Measurements from ENCODE around the gene PFKL.

The PFKL gene

DNA sequence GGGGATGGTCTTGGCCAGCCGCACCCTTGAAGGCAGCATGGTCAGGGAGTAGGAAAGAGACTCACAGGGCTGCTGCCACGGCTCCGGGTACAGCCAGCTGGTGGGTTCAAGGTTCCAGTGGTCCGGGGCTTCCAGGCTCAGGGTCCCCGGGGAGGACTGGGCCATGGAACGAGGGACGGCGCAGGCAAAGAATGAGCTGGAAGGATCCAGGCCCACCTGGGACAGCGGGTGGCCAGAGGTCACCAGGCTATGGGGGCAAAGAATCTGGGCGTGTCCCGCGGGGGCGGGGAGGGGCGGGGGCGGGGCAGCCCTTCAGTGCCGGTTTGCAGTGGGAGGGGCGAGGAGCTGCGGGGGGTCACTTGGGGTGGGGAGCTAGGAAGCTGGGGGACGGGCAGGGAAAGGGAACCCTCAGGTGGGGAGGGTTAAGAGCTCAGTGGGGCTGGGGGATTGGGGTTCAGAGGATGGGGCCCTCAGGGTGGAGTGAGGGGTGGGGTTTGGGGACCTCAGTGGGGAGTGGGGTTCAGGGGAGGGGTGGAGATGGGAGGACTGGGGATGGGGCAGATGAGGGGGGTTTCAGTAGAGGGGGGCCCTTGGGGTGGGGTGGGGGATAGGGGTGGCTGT is 38.1 kb upstream of the PFKL start, which contains the start of gene DNMT3L:
Gene DNMT3L, minus strand, starts transcription at position 223 of the 621 bp plus-strand sequence. CDS start 638 bp downstream, outside the sequence.
- peak within 1 kb of the TSS in 3 of 11 experiments; percentile 9 to 40 (median 18); a peak in 3 of 22 replicates for H3K4me2 ChIP-seq
- no peaks in the 10 kb centered on the region for H3K36me3 ChIP-seq
- H3K27me3 ChIP-seq, result no peaks in the 10 kb centered on the region
- 0 out of 22 replicates have a peak, but pooled peaks cover 0 to 4% (median 0%) of the 10 kb centered on the region in 11 experiments for H4K20me1 ChIP-seq
- H3K27ac ChIP-seq, result no peak within 1 kb of the TSS; a peak in 1 of 22 replicates
- TF ChIP-seq Cebpa-rat (IDR thresholded peaks at IDR 0.05), result no peak
- H3K4me1 ChIP-seq, result peaks cover 20 to 51% (median 42%) of the 10 kb centered on the region in 10 experiments; a peak in 19 of 20 replicates
- H3K9ac ChIP-seq, result no peak within 1 kb of the TSS
- H3K9me3 ChIP-seq (replicated peaks in 1 of 11), result no peaks in the 10 kb centered on the region
- no peak within 1 kb of the TSS for H3K4me3 ChIP-seq

DNA sequence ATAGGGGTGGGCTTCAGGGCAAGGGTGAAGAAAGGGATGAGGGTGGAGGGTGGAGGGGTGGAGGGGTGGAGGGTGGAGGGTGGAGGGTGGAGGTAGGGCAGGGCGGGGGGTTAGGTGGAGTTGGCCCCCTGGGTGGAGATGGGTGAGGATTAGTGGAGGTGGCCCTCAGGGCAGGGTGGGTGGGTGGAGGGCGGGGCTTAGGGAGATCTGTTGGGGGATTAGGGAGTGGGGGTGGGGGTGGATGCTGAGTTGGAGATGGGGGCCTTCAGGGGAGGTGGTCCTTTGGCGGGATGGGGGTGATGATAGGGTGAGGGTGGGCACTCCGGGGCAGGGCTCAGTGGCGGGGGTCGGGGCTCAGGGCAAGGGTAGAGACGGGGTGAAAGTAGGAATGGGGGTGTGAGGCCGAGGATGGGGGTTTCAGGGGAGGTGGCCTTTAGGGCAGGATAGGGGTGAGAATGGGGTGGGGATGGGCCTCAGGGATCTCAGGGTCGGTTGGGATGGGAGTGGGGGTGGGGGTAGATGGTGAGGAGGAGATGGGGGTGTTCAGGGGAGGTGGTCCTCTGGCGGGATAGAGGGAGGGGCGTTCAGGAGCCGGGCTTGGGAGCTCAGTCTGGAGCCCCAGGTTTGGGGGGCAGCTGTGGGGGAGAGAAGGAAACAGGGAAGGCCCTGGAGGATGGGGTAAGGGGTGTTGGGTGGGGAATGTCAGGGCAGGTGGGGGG is 37.4 kb upstream of the PFKL start:
- H3K36me3 ChIP-seq, result no peaks in the 10 kb centered on the region
- H3K27me3 ChIP-seq, result no peaks in the 10 kb centered on the region
- peaks cover 20 to 56% (median 44%) of the 10 kb centered on the region in 10 experiments; a peak in 19 of 20 replicates for H3K4me1 ChIP-seq
- TF ChIP-seq Cebpa-rat (IDR thresholded peaks at IDR 0.05), result no peak
- no peaks in the 10 kb centered on the region for H3K9me3 ChIP-seq (replicated peaks in 1 of 11)
- H3K9ac ChIP-seq, result no peak overlapping the region
- H3K27ac ChIP-seq, result no peak overlapping the region
- no peak overlapping the region for H3K4me2 ChIP-seq
- no peak overlapping the region for H3K4me3 ChIP-seq
- H4K20me1 ChIP-seq, result 0 out of 22 replicates have a peak, but pooled peaks cover 0 to 4% (median 0%) of the 10 kb centered on the region in 11 experiments

DNA sequence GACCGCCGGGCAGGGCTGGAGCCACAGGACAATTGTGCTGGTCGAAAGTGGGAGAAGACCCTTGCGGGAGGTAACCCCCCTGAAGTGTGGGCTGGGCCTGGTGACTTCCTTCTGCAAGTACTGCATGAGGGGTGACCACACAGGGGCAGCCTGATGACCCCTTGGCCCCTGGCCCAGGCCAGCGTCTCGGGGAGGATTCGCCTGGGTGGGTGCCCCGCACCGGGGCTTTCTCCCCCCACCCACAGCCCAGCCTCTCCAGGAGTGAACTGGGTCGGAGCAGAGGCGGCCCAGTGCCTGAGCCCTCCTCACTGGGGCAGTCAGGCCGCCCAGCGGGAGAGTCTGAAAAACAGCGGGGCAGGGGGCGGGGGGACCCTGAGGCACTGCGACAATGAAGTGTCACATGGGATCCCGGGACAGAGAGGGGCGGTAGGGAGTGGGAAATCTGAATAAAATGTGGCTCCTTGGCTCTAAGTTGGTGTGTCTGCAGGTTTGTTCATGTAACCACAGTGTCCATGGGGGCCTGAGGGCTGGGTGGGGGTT is 36.6 kb upstream of the PFKL start:
- H3K4me1 ChIP-seq, result peaks cover 20 to 56% (median 44%) of the 10 kb centered on the region in 10 experiments; a peak in 19 of 20 replicates

DNA sequence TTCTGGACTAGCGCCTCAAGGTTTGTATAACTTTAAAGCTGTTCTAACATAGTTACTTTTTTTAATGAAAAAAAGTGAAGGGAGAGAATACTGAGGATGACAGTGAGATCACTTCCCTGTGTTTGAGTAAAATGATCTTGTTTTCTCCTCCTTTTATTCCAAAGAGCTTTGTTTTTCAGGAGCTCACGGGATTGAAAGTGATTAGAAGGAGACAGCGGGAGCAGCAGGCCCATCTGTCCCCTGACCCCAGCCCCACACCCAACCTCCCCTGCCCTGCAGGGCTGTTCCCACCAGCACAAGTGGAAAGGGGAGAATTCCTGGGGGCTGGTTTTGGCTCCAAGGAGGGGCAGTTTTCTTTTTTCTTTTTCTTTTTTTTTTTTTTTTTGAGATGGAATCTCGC is 36.1 kb upstream of the PFKL start:
- TF ChIP-seq Cebpa-rat (IDR thresholded peaks at IDR 0.05), result no peak
- H3K9ac ChIP-seq, result peak overlapping the region in 5 of 11 experiments; percentile 18 to 59 (median 33); a peak in 5 of 22 replicates
- 0 out of 22 replicates have a peak, but pooled peaks cover 0 to 4% (median 0%) of the 10 kb centered on the region in 11 experiments for H4K20me1 ChIP-seq
- no peaks in the 10 kb centered on the region for H3K9me3 ChIP-seq (replicated peaks in 1 of 11)
- peaks cover 20 to 56% (median 44%) of the 10 kb centered on the region in 10 experiments; a peak in 19 of 20 replicates for H3K4me1 ChIP-seq
- H3K4me2 ChIP-seq, result peak overlapping the region; percentile 39 to 89 (median 79); a peak in 21 of 22 replicates
- no peaks in the 10 kb centered on the region for H3K27me3 ChIP-seq
- peak overlapping the region in 3 of 11 experiments; percentile 1 to 60 (median 53); a peak in 5 of 22 replicates for H3K27ac ChIP-seq
- no peak overlapping the region for H3K4me3 ChIP-seq
- H3K36me3 ChIP-seq, result no peaks in the 10 kb centered on the region

More for the DNA sequence above, 36.6 kb upstream of the PFKL start:
- Histone ChIP-seq H3K4me2 (peak overlapping the region; percentile 39 to 89 (median 79)), H3K27me3 (no peaks in the 10 kb centered on the region), H3K4me3 (no peak overlapping the region), H4K20me1 (0 out of 22 replicates have a peak, but pooled peaks cover 0 to 4% (median 0%) of the 10 kb centered on the region in 11 experiments), H3K9me3 (replicated peaks in 1 of 11) (no peaks in the 10 kb centered on the region), H3K27ac (peak overlapping the region in 8 of 11 experiments; percentile 1 to 60 (median 52); a peak in 10 of 22 replicates), H3K36me3 (no peaks in the 10 kb centered on the region), H3K9ac (peak overlapping the region in 10 of 11 experiments; percentile 30 to 66 (median 51); a peak in 13 of 22 replicates)
- TF ChIP-seq Cebpa-rat (IDR thresholded peaks at IDR 0.05), result no peak

DNA sequence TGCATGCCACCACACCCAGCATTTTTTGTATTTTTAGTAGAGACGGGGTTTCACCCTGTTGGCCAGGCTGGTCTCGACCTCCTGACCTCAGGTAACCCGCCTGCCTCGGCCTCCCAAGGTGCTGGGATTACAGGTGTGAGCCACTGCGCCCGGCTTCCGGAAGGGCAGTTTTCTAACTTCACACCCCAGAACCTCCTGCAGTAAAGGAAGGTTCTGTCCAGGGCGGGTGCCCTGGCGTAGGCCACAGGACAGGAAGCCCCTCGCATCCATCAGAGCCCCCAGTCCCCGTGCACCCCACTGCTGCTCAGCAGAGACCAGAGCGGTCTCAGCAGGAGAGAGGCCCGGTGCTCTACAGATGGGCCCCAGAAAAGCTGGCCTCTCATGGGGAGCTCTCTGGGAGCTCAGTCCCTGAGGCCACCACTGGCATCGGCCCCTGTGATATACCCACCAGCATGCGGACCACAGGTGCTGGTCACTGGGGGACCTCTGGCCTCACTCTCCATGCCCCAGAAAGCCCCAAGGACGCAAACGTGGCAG is 34.1 kb upstream of the PFKL start:
- H3K27ac ChIP-seq, result peak overlapping the region in 2 of 11 experiments; percentile 12 to 25; a peak in 3 of 22 replicates
- TF ChIP-seq Cebpa-rat (IDR thresholded peaks at IDR 0.05), result no peak
- H3K9me3 ChIP-seq (replicated peaks in 1 of 11), result no peaks in the 10 kb centered on the region
- H3K4me1 ChIP-seq, result peaks cover 9 to 52% (median 41%) of the 10 kb centered on the region in 10 experiments; a peak in 19 of 20 replicates
- H3K9ac ChIP-seq, result no peak overlapping the region
- H3K27me3 ChIP-seq, result no peaks in the 10 kb centered on the region
- no peak overlapping the region for H3K4me3 ChIP-seq
- H4K20me1 ChIP-seq, result 0 out of 22 replicates have a peak, but pooled peaks cover 0 to 4% (median 0%) of the 10 kb centered on the region in 11 experiments
- H3K36me3 ChIP-seq, result no peaks in the 10 kb centered on the region
- peak overlapping the region in 8 of 11 experiments; percentile 21 to 89 (median 40); a peak in 13 of 22 replicates for H3K4me2 ChIP-seq

GRCh38 chr21:44267655-44268142 is 32.2 kb upstream of the PFKL start:
- Histone ChIP-seq H4K20me1 (no peaks in the 10 kb centered on the region), H3K27me3 (no peaks in the 10 kb centered on the region), H3K4me3 (no peak overlapping the region), H3K4me2 (no peak overlapping the region), H3K36me3 (no peaks in the 10 kb centered on the region), H3K9ac (peak overlapping the region in 1 of 11 experiments; percentile 3; a peak in 1 of 22 replicates), H3K9me3 (replicated peaks in 1 of 11) (no peaks in the 10 kb centered on the region), H3K4me1 (peaks cover 9 to 60% (median 49%) of the 10 kb centered on the region in 10 experiments; a peak in 19 of 20 replicates), H3K27ac (no peak overlapping the region)
- TF ChIP-seq Cebpa-rat (IDR thresholded peaks at IDR 0.05), result no peak

- no peak overlapping the region for H3K27ac ChIP-seq
- no peaks in the 10 kb centered on the region for H4K20me1 ChIP-seq
- no peaks in the 10 kb centered on the region for H3K27me3 ChIP-seq
- TF ChIP-seq Cebpa-rat (IDR thresholded peaks at IDR 0.05), result no peak
- no peak overlapping the region for H3K4me2 ChIP-seq
- H3K9me3 ChIP-seq (replicated peaks in 1 of 11), result no peaks in the 10 kb centered on the region
- peaks cover 0 to 48% (median 38%) of the 10 kb centered on the region in 10 experiments; a peak in 18 of 20 replicates for H3K4me1 ChIP-seq
- no peak overlapping the region for H3K9ac ChIP-seq
- H3K4me3 ChIP-seq, result no peak overlapping the region
- H3K36me3 ChIP-seq, result no peaks in the 10 kb centered on the region
Measured at GRCh38 chr21:44269090-44269489, 30.8 kb upstream of the PFKL start.

DNA sequence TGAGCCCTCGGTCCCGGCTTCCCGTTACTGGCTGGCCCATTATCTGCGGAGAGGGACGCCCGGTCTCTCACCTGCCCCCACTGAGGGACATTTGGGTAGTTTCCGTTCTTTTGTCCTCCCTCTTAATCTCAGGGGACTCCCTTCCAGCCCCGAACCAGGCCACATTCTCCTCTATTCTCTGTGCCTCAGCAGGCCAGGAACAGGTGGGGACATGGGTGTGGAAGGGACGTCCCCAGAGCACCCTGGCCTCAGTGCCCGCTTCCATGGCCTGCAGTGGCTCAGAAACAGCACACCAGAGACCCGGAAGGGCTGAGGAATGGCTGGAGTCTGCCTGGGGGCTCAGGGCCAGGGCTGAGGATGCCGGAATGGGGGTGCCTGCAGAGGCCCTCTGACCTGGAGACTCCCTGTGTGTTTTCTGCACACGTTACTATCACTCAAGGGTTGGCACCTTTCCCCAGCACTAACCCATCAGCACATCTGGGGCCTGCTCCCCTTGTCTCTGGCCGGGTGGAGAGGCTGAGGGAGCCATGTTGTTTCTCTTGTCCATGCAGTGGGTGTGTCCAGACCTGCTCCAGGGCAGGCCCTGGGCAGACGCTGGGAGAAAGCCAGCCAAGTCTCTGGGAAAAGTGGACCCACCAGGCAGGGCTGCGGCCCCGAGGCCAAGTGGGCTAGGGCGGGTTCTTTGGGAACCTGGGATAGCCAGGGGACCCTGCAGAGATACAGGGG is 28.1 kb upstream of the PFKL start:
- peak overlapping the region in 1 of 11 experiments; percentile 19; a peak in 1 of 22 replicates for H3K9ac ChIP-seq
- no peaks in the 10 kb centered on the region for H3K9me3 ChIP-seq (replicated peaks in 1 of 11)
- H3K27ac ChIP-seq, result peak overlapping the region in 1 of 11 experiments; percentile 1; a peak in 1 of 22 replicates
- H3K36me3 ChIP-seq, result no peaks in the 10 kb centered on the region
- H3K4me1 ChIP-seq, result peaks cover 0 to 23% (median 12%) of the 10 kb centered on the region in 10 experiments; a peak in 14 of 20 replicates
- H4K20me1 ChIP-seq, result no peaks in the 10 kb centered on the region
- no peak overlapping the region for H3K4me3 ChIP-seq
- H3K4me2 ChIP-seq, result peak overlapping the region in 8 of 11 experiments; percentile 11 to 64 (median 38); a peak in 13 of 22 replicates
- no peak for TF ChIP-seq Cebpa-rat (IDR thresholded peaks at IDR 0.05)
- no peaks in the 10 kb centered on the region for H3K27me3 ChIP-seq
